GM12878 (cell line): ENCODE data around the gene LMCD1. TPM values are rescaled to one million over a fixed set of nuclear protein-coding genes. Genes with fewer than 3 reads are reported as not detected.

Experiments
- ATAC-seq: fragments of 200-7000 bp; cut with Tn5 transposase; 3 replicates; pipeline ENCODE4 v1.9.1; 2020; ENCODE audit warnings: mild to moderate bottlenecking, moderate library complexity
- BruUV-seq: library from RNA; stranded (reverse); fragments of 400-500 nt; replicated peaks from 2 replicates; lab custom pipeline; 2021; lab: Mats Ljungman, UMichigan
- CTCF ChIA-PET: fragments of 300-600 bp; sonication (Branson Sonifier 250); formaldehyde crosslinking; extraction: SDS; loops from one replicate; lab custom pipeline; 2021; ENCODE audit warnings: inconsistent platforms; lab: Yijun Ruan, JAX
- POLR2A ChIA-PET: fragments of 350-600 bp; formaldehyde crosslinking; extraction: SDS; loops from one replicate; lab custom pipeline; 2021; ENCODE audit warnings: inconsistent platforms; lab: Charles Lee
- RAD21 ChIA-PET: fragments of 300-600 bp; sonication (Branson Sonifier 250); formaldehyde crosslinking; loops from one replicate; lab custom pipeline; 2023; ENCODE audit warnings: antibody characterized with exemption; ENCODE audit not compliant: unreplicated experiment; lab: Charles Lee
- SMC1A ChIA-PET: fragments of 300-600 bp; sonication (Branson Sonifier 250); formaldehyde crosslinking; loops from one replicate; lab custom pipeline; 2023; ENCODE audit not compliant: unreplicated experiment, uncharacterized antibody; lab: Charles Lee
- DNase-seq: peaks from one replicate; pipeline ENCODE4 v3.0.0-alpha.2; 2011; ENCODE audit warnings: low read depth, low spot score
- FAIRE-seq: peaks from 3 replicates; lab custom pipeline; 2011; peaks lifted over from hg19 to GRCh38; lab: Jason Lieb, UNC
- H2AFZ ChIP-seq: 2 replicates; pipeline ENCODE4 v1.6.0; 2011; ENCODE audit warnings: low read depth, low read length, control low read depth; ENCODE audit not compliant: control insufficient read depth
- H3K27ac ChIP-seq: 2 replicates; pipeline ENCODE4 v1.5.1; 2011; ENCODE audit warnings: control low read depth; ENCODE audit not compliant: control insufficient read depth, insufficient read depth
- H3K27me3 ChIP-seq, 2 experiments: replicated peaks in 1 of 2; 2 replicates each; pipeline versions ENCODE4 v1.6.0 to v1.6.1; 2011; ENCODE audit warnings: low read length in 1 of 2; ENCODE audit not compliant: control insufficient read depth in 2 of 2, insufficient read depth in 2 of 2
- H3K36me3 ChIP-seq, 2 experiments: 2 replicates each; pipeline ENCODE4 v1.5.1; 2011; ENCODE audit warnings: low read length in 1 of 2; ENCODE audit not compliant: control insufficient read depth in 2 of 2, insufficient read depth in 2 of 2
- H3K4me1 ChIP-seq: 2 replicates; pipeline ENCODE4 v1.6.1; 2011; ENCODE audit warnings: mild to moderate bottlenecking, low read length, moderate library complexity, mixed read lengths; ENCODE audit not compliant: control insufficient read depth, insufficient read depth
- H3K4me2 ChIP-seq: 2 replicates; pipeline ENCODE4 v1.6.0; 2011; ENCODE audit warnings: control low read depth; ENCODE audit not compliant: control insufficient read depth, insufficient read depth
- H3K4me3 ChIP-seq: fragments of 200-600 bp; sonication (generic); 2 replicates; pipeline ENCODE4 v1.5.1; 2016
- H3K79me2 ChIP-seq: 2 replicates; pipeline ENCODE4 v1.6.0; 2011; ENCODE audit warnings: low read length; ENCODE audit not compliant: control insufficient read depth, insufficient read depth
- H3K9ac ChIP-seq: 2 replicates; pipeline ENCODE4 v1.8.0; 2011; ENCODE audit warnings: low read length, control low read depth, mixed read lengths; ENCODE audit not compliant: control insufficient read depth, insufficient read depth
- H3K9me3 ChIP-seq: replicated peaks from 3 replicates; pipeline ENCODE4 v1.5.1; 2011; ENCODE audit warnings: mild to moderate bottlenecking, low read length; ENCODE audit not compliant: control insufficient read depth, insufficient read depth
- H4K20me1 ChIP-seq: 2 replicates; pipeline ENCODE4 v1.6.0; 2011; ENCODE audit not compliant: control insufficient read depth, insufficient read depth
- BMI1 ChIP-seq: fragments of 450-650 bp; IDR thresholded peaks from 2 replicates; pipeline ENCODE4 v1.6.1; 2016; ENCODE audit warnings: mild to moderate bottlenecking, moderate library complexity, borderline replicate concordance
- JUND ChIP-seq: IDR thresholded peaks from 2 replicates; pipeline ENCODE4 v1.6.1; 2012; ENCODE audit warnings: low read depth, mild to moderate bottlenecking, low read length, improper control_type of control experiment, moderate library complexity
- NKRF ChIP-seq: fragments of 450-650 bp; conservative IDR thresholded peaks from 2 replicates; pipeline ENCODE4 v1.6.1; 2017; ENCODE audit warnings: mild to moderate bottlenecking, moderate library complexity
- SPI1 ChIP-seq: IDR thresholded peaks from 2 replicates; pipeline ENCODE4 v1.6.1; 2011; ENCODE audit warnings: low read depth, mild to moderate bottlenecking, low read length, moderate library complexity, borderline replicate concordance; ENCODE audit not compliant: insufficient read depth
- TCF3 ChIP-seq: IDR thresholded peaks from 2 replicates; pipeline ENCODE4 v1.6.1; 2012; ENCODE audit warnings: low read depth, mild to moderate bottlenecking, low read length, borderline replicate concordance; ENCODE audit not compliant: insufficient read depth
- WRNIP1 ChIP-seq: IDR thresholded peaks from 2 replicates; pipeline ENCODE4 v1.6.1; 2011; ENCODE audit warnings: low read depth, low read length, improper control_type of control experiment, borderline replicate concordance
- ZBTB33 ChIP-seq: fragments of 450-650 bp; IDR thresholded peaks from 2 replicates; pipeline ENCODE4 v1.6.1; 2017; ENCODE audit warnings: mild to moderate bottlenecking
- WGBS: methylation state at CpG from one replicate; pipeline ENCODE4 v1.1.6; 2016; ENCODE audit warnings: low lambda C conversion rate; ENCODE audit not compliant: insufficient replicate concordance, insufficient coverage; ENCODE audit errors: missing lambda C conversion rate; 5-methylcytosine and 5-hydroxymethylcytosine counted together
- in situ Hi-C: fragments of 300-500 bp; cut with MboI; formaldehyde crosslinking; loops from 9 replicates; pipeline ENCODE4 v1.14.3; 2018; ENCODE audit warnings: mixed read lengths
- intact Hi-C: fragments of 100-400 bp; cut with micrococcal nuclease; formaldehyde crosslinking; loops from one replicate; pipeline ENCODE4 v1.14.2; 2022; ENCODE audit not compliant: unreplicated experiment
- polyA plus RNA-seq, 11 experiments: library from polyadenylated mRNA; depleted of rRNA in 4 of 11; unstranded in 6 of 11; stranded (reverse) in 5 of 11; fragments of >200 nt; fragmentation: Nextera tagmentation in 4 of 11; fragmentation: Illumina TruSeq in 1 of 11; extraction: Ambion mirVana in 4 of 11; extraction: Trizol in 1 of 11; gene quantifications; 1 replicate in 1 of 11; 2 replicates in 10 of 11; pipeline versions ENCODE4 v1.2.1 to v1.2.3, GENCODE V29; 2011 to 2016; ENCODE audit warnings: inconsistent platforms in 2 of 11, missing spikeins in 2 of 11, low read depth in 1 of 11
- total RNA-seq, 4 experiments: library from RNA; depleted of rRNA in 3 of 4; stranded (reverse); fragments of >200 nt in 3 of 4; fragmentation: Illumina TruSeq in 1 of 4; extraction: Trizol in 1 of 4; gene quantifications; 2 replicates each; pipeline versions ENCODE4 v1.2.1 to v1.2.3, GENCODE V29; 2013 to 2021

Gene LMCD1
- total and polyA plus RNA-seq, 10 of the 15 experiments (the other 5 are each of a cell fraction or from before 2014, with no cell fraction given) = 0.27 to 6.4 (median 1.7) TPM

DNA sequence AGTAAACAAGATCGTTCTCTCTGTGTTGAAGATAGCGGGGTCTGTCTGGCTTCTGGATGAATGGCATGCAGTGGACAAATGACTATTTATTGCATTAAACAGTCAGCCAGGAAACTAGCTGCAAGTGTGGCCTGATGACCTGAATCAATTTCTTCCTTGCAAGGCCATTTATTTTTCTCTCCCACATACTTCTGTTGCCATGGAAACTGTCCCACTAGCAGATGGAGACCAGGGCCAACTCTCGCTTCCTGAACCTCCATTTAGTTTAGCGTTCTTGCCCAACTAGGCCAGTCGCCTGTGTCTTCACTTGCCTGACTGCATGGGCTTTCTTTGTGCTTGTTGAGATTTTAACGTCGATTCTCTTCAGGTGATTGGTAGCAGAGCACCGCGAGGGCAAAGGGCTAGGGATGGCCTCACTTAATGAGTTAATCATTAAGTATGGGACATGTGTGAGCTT is 27.6 kb downstream of the LMCD1 start:
- H3K79me2 ChIP-seq = no peaks in the 10 kb centered on the region
- DNase-seq (no peak), FAIRE-seq (no peak), ATAC-seq (no peak)
- no peaks in the 10 kb centered on the region for H3K36me3 ChIP-seq
- ChIA-PET CTCF (no interaction called here), POLR2A (interaction anchor here (1.7 kb wide), 1 partner anchor 11 kb away, joined by 4 read pairs; no protein-coding TSS in a partner anchor), SMC1A (interaction anchor here (1.0 kb wide), 1 partner anchor 23 kb away, joined by 3 read pairs; no protein-coding TSS in a partner anchor), RAD21 (no interaction called here)
- H3K4me3 ChIP-seq = no peak overlapping the region
- H3K27me3 ChIP-seq = no peaks in the 10 kb centered on the region
- in situ Hi-C loops = no loop called here
- H2AFZ ChIP-seq = no peak overlapping the region
- no peak overlapping the region for H3K9ac ChIP-seq
- H4K20me1 ChIP-seq = no peaks in the 10 kb centered on the region
- H3K4me2 ChIP-seq = no peak overlapping the region
- peak; percentile 85 for TF ChIP-seq BMI1
- TF ChIP-seq ZBTB33 = no peak
- BruUV-seq = no TSS peak
- H3K27ac ChIP-seq = no peak overlapping the region
- no peaks in the 10 kb centered on the region for H3K4me1 ChIP-seq
- WGBS = 85% methylated on average over 9 of the region's 9 CpGs
- H3K9me3 ChIP-seq = no peaks in the 10 kb centered on the region
- intact Hi-C loops = no loop called here

- no peaks in the 10 kb centered on the region for H3K9me3 ChIP-seq
- ChIA-PET CTCF (interaction anchor here (1.0 kb wide), 1 partner anchor 14 kb away, joined by 3 read pairs; no protein-coding TSS in a partner anchor), SMC1A (interaction anchor here (0.9 to 1.6 kb wide), 4 partner anchors 23 to 35 kb away, joined by 3 to 8 read pairs (median 4); no protein-coding TSS in a partner anchor), RAD21 (no interaction called here), POLR2A (no interaction called here)
- H2AFZ ChIP-seq = no peak overlapping the region
- in situ Hi-C loops (no loop called here), intact Hi-C loops (no loop called here)
- H3K36me3 ChIP-seq = no peaks in the 10 kb centered on the region
- no peaks in the 10 kb centered on the region for H4K20me1 ChIP-seq
- WGBS = 75% methylated on average over 12 of the region's 12 CpGs
- ATAC-seq (peak; percentile 55), FAIRE-seq (no peak), DNase-seq (no peak)
- no peaks in the 10 kb centered on the region for H3K27me3 ChIP-seq
- H3K4me1 ChIP-seq = no peaks in the 10 kb centered on the region
- H3K4me3 ChIP-seq = no peak overlapping the region
- H3K4me2 ChIP-seq = no peak overlapping the region
- H3K27ac ChIP-seq = no peak overlapping the region
- BruUV-seq = no TSS peak
- no peaks in the 10 kb centered on the region for H3K79me2 ChIP-seq
- H3K9ac ChIP-seq = no peak overlapping the region
- no peak for TF ChIP-seq WRNIP1
- TF ChIP-seq JUND = no peak
- no peak for TF ChIP-seq NKRF
- no peak for TF ChIP-seq TCF3
- peak; percentile 31; the same call in 1 of the 2 replicates for TF ChIP-seq SPI1
These were observed 28.3 kb downstream of the LMCD1 start for GRCh38 chr3:8529738-8530525.
